AG04450 (cell line): ENCODE measurements around the gene TSKS. TPM values are rescaled to one million over a fixed set of nuclear protein-coding genes. Genes with fewer than 3 reads are reported as not detected.
A peak's percentile ranks its signal among the peaks of the same experiment; 100 is the strongest.

Experiments used
- CTCF ChIA-PET: fragments of 300-600, 350-600 bp; formaldehyde crosslinking; extraction: SDS; loops from one replicate; lab custom pipeline; 2022; ENCODE audit warnings: antibody characterized with exemption, inconsistent platforms; lab: Charles Lee
- POLR2A ChIA-PET: fragments of 350-600 bp; formaldehyde crosslinking; extraction: SDS; loops from one replicate; lab custom pipeline; 2021; ENCODE audit warnings: antibody characterized with exemption, inconsistent platforms; lab: Yijun Ruan, JAX
- DNase-seq: peaks from one replicate; pipeline ENCODE4 v3.0.0-alpha.2; 2011; ENCODE audit warnings: low read depth, low spot score
- H3K27ac ChIP-seq: one replicate; pipeline ENCODE4 v1.5.1; 2012; ENCODE audit warnings: low read depth, low read length, control low read depth
- H3K27me3 ChIP-seq: one replicate; pipeline ENCODE4 v1.6.0; 2012; ENCODE audit warnings: low read length; ENCODE audit not compliant: control insufficient read depth, insufficient read depth
- H3K4me3 ChIP-seq: 2 replicates; pipeline ENCODE4 v1.5.1; 2011; ENCODE audit warnings: mild to moderate bottlenecking, low read depth, low read length, control low read depth
- H3K9me3 ChIP-seq: 2 replicates; pipeline ENCODE4 v1.5.1; 2012; ENCODE audit warnings: low read length; ENCODE audit not compliant: control insufficient read depth, insufficient read depth
- polyA plus RNA-seq: library from polyadenylated mRNA; depleted of rRNA; stranded (reverse); fragments of >200 nt; gene quantifications from 2 replicates; pipeline ENCODE4 v1.2.3, GENCODE V29; 2011
- TF ChIP-seq, protein P1 (sequence below): IDR thresholded peaks from 2 replicates; pipeline ENCODE4 v1.5.1; 2011; ENCODE audit warnings: low read depth, low read length, control low read depth, inconsistent platforms

TSKS gene
- polyA plus RNA-seq, 1 experiment, result not detected

DNA sequence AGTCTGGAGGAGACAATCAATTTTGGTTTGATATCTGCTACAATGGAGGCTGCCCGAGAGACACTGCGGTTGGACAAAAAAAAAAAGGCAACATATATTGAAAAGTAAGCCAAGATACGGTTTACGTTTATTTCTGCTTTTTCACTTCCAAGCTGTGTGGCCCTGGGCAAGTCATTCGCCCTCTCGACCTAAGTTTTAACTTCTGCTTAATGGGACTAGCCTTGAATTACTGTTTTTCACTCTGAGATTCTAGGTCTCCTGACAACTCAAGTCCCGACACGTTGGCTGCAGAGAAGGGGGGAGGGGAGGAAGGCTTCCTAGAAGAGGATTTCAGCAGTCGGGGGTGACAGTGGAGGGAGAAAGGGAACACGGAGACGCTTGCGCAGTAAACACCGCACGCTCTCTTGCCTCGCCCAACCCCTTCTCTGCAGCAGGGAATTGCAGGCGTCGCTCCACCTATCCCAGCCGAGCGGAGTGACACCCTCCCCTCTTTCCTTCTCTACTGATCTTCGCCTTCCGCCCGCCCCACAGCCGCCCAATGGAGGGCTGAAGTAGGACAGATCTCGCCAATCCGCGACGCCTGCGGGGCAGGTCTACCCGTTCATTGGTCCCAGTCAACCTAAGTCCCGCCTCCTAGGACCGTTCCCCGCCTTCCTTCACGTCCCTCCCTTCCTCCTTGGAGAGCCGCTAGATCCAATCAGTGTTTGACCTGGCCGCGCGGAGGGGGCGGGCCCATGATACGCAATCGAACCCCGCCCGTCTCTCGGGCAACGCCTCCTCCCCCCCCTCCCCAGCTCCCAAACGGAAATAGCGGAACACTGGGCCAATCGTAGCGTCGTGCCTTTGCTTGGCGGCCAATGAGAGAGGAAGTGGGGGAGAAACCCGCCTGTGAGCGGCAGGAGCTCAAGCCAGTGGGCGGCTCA lies 3.2 kb upstream of the TSKS start:
- H3K27me3 ChIP-seq, result no peaks in the 10 kb centered on the region
- peak overlapping the region; percentile 5 for H3K4me3 ChIP-seq
- H3K9me3 ChIP-seq, result no peaks in the 10 kb centered on the region
- TF ChIP-seq, protein P1, sequence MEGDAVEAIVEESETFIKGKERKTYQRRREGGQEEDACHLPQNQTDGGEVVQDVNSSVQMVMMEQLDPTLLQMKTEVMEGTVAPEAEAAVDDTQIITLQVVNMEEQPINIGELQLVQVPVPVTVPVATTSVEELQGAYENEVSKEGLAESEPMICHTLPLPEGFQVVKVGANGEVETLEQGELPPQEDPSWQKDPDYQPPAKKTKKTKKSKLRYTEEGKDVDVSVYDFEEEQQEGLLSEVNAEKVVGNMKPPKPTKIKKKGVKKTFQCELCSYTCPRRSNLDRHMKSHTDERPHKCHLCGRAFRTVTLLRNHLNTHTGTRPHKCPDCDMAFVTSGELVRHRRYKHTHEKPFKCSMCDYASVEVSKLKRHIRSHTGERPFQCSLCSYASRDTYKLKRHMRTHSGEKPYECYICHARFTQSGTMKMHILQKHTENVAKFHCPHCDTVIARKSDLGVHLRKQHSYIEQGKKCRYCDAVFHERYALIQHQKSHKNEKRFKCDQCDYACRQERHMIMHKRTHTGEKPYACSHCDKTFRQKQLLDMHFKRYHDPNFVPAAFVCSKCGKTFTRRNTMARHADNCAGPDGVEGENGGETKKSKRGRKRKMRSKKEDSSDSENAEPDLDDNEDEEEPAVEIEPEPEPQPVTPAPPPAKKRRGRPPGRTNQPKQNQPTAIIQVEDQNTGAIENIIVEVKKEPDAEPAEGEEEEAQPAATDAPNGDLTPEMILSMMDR, result no peak
- ChIA-PET CTCF (interaction anchor here (0.5 to 1.6 kb wide), 2 partner anchors 47 to 85 kb away, joined by 3 to 4 read pairs; no protein-coding TSS in a partner anchor), POLR2A (interaction anchor here (0.5 to 1.6 kb wide), 8 partner anchors 21 to 477 kb away, joined by 3 to 6 read pairs (median 4); partner anchors contain the start of gene NOSIP)
- H3K27ac ChIP-seq, result peak overlapping the region; percentile 86
- DNase-seq, result peak; percentile 100

DNA sequence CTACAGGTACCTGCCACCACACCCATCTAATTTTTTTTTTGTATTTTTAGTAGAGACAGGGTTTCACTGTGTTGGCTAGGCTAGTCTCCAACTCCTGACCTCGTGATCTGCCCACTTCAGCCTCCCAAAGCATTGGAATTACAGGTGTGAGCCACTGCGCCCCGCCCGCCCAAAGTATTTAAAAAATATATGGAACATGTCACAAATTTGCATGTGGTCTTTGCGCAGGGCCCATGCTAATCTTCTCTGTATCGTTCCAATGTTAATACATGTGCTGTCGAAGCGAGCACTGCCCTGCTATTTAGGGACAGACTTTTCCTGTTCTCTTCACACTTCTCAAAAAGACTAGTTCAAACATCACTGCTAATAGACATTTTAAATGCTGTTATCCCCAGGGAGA lies 1.2 kb upstream of the TSKS start:
- no peak for DNase-seq
- no peaks in the 10 kb centered on the region for H3K27me3 ChIP-seq
- H3K27ac ChIP-seq, result no peak overlapping the region
- H3K4me3 ChIP-seq, result no peak overlapping the region
- CTCF ChIA-PET, result no interaction called here
- TF ChIP-seq, protein P1, result no peak
- POLR2A ChIA-PET, result no interaction called here
- no peaks in the 10 kb centered on the region for H3K9me3 ChIP-seq

DNA sequence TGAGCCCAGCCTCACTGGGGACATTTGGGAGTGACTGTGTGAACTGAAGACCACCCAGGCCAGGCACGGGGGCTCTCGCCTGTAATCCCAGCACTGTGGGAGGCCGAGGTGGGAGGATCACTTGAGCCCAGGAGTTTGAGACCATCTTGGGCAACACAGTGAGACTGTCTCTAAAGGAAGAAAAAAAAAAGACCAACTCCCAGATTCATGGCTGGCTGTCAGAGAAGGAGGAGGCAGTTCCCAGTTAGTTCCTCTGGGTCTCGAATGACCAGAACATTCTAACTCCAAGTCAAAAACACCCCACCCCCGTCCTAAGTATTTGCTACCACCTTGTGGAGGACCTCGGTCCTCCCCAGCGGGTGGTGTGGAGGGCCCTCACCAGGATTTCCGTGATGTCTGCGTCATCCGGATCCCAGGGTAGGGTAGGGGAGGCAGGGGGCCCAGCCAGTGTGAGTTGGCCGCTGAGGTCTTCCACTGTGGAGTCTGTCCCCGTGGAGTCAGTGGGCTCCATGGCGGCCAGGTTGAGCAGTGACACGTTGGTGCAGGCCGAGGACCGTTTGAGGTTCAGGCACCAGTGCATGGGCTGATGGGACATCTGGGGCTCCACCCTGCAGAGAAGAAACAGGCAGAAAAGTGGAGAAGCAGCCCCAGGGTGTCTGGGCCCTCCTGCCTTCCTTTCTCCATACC lies 1.3 kb downstream of the TSKS start:
- Histone ChIP-seq H3K4me3 (no peak overlapping the region), H3K9me3 (no peaks in the 10 kb centered on the region), H3K27me3 (no peaks in the 10 kb centered on the region), H3K27ac (no peak overlapping the region)
- no peak for DNase-seq
- POLR2A ChIA-PET, result no interaction called here
- TF ChIP-seq, protein P1, result peak; percentile 44
- CTCF ChIA-PET, result no interaction called here

DNA sequence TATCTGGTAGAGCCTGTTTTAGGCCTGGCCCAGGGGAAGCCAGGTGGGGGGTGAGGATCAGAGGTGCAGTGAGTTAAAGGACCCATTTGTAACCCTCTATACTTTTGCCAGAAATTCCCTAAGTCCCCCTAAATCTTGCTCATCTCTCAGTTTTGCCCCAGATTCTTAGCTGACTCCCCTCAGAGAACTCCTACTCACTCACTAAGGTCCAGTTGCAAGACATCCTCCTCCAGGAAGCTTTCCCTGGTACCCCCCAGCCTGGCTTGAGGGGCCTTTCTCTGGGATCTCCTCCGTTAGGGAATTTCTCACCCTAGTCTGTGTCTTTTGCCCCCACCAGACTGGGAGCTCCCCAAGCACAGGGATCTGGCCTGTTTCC lies 1.9 kb downstream of the TSKS start:
- POLR2A ChIA-PET, result no interaction called here
- H3K9me3 ChIP-seq, result peaks cover under 1% of the 10 kb centered on the region; the same call in 1 of the 2 replicates
- TF ChIP-seq, protein P1, result no peak
- H3K27ac ChIP-seq, result no peak overlapping the region
- DNase-seq, result no peak
- H3K27me3 ChIP-seq, result no peaks in the 10 kb centered on the region
- no peak overlapping the region for H3K4me3 ChIP-seq
- CTCF ChIA-PET, result no interaction called here
